Uterus (tissue), 4 donors: ENCODE measurements around the gene CMAS. TPM values are rescaled to one million over a fixed set of nuclear protein-coding genes. Genes with fewer than 3 reads are reported as not detected.
"Not testable (repeated sequence)": the region's sequence is repeated elsewhere in the genome, so short reads cannot be mapped to it uniquely, and the experiment has no call there.

Experiments used
- DNase-seq, 2 donors: peaks; one replicate each; pipeline ENCODE4 v3.0.0-alpha.2; 2019 to 2020
- H3K27ac ChIP-seq, 2 donors: fragments of 200-600 bp; sonication (generic); 1 replicate in 1 of 2; 2 replicates in 1 of 2; pipeline ENCODE4 v1.5.1; 2016 to 2018
- H3K27me3 ChIP-seq, 2 donors: fragments of 200-600 bp; sonication (generic); one replicate each; pipeline ENCODE4 v1.5.1; 2018 to 2019; ENCODE audit warnings: control low read depth in 1 of 2
- H3K36me3 ChIP-seq, 2 donors: fragments of 200-600 bp; sonication (generic); one replicate each; pipeline ENCODE4 v1.5.1; 2019; ENCODE audit warnings: control low read depth in 1 of 2
- H3K4me1 ChIP-seq, 2 donors: fragments of 200-600 bp; sonication (generic); one replicate each; pipeline ENCODE4 v1.5.1; 2018 to 2019; ENCODE audit warnings: control low read depth in 1 of 2
- H3K4me3 ChIP-seq, 2 donors: fragments of 200-600 bp; sonication (generic); 1 replicate in 1 of 2; 2 replicates in 1 of 2; pipeline ENCODE4 v1.5.1; 2018 to 2019; ENCODE audit warnings: mild to moderate bottlenecking in 1 of 2
- H3K9me3 ChIP-seq, 2 donors: fragments of 200-600 bp; sonication (generic); one replicate each; pipeline ENCODE4 v1.5.1; 2019; ENCODE audit warnings: control low read depth in 1 of 2
- POLR2A ChIP-seq, 2 donors: fragments of 450-650 bp; IDR thresholded peaks; one replicate each; pipeline ENCODE4 v1.6.1; 2016; ENCODE audit warnings: antibody characterized with exemption in 2 of 2, mild to moderate bottlenecking in 1 of 2, moderate library complexity in 1 of 2
- intact Hi-C: fragments of 100-400 bp; cut with DNase I; formaldehyde crosslinking; loops from one replicate; pipeline ENCODE4 v1.15.1; 2023; ENCODE audit warnings: low total_unique reads
- total RNA-seq, 4 donors: library from RNA; depleted of rRNA in 3 of 4; stranded (reverse); fragments of >200 nt in 3 of 4; gene quantifications; one replicate each; pipeline versions ENCODE4 v1.1.0 to v1.2.4, GENCODE V29; 2014 to 2023
- TF ChIP-seq, protein P1 (sequence below), 4 experiments: fragments of 200-600 bp in 2 of 4; fragments of 450-650 bp in 2 of 4; sonication (generic) in 2 of 4; IDR thresholded peaks; one replicate each; pipeline ENCODE4 v1.5.1; 2016 to 2019; ENCODE audit warnings: antibody characterized with exemption in 4 of 4, mild to moderate bottlenecking in 2 of 4, moderate library complexity in 1 of 4
- donor health status: DM: yes; HTN: yes; CAD: no.

The CMAS gene
- total RNA-seq = 10 to 100 TPM; 34.8 to 53.2 (median 39.9) TPM

DNA sequence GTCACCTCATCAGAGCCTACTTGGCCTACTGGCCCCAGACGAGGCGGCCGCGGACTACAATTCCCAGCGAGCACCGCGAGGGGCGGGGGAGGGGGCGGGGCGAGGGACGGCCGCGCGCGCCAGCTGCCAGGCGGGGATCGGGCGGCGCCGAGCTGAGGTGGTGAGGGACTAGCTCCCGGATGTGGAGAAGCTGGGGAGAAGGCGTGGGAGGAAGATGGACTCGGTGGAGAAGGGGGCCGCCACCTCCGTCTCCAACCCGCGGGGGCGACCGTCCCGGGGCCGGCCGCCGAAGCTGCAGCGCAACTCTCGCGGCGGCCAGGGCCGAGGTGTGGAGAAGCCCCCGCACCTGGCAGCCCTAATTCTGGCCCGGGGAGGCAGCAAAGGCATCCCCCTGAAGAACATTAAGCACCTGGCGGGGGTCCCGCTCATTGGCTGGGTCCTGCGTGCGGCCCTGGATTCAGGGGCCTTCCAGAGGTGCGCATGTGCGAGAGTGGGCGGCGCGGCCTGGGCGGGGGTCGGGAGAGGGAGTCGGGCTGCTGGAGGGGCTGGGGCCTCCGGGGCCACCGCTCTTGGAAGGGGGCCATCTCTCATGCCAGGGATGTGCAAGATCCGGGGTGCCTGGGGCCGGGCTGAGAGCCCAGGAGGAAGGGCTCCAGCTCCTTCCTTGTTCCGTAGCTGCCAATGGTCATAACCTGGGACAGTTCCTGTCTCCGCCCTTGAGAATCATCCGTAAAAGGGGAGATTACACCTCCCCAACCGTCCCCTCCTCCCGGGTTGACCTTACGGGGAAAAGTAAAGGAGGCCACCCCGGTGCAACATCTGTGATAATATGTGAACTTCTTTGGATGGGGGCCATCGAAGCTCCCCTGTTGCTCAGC lies at the start of gene CMAS:
CMAS (plus strand) TSS at position 129 of the 878 bp plus-strand sequence; CDS start at position 215, 86 bp downstream.
- no peaks in the 10 kb centered on the region for H3K27me3 ChIP-seq
- peak within 1 kb of the TSS; percentile 93 to 97 for H3K27ac ChIP-seq
- intact Hi-C loops = no loop called here
- DNase-seq = peak; percentile 71 to 79
- TF ChIP-seq POLR2A (IDR thresholded peaks at IDR 0.05) = peak; percentile 39 to 67
- TF ChIP-seq, protein P1, sequence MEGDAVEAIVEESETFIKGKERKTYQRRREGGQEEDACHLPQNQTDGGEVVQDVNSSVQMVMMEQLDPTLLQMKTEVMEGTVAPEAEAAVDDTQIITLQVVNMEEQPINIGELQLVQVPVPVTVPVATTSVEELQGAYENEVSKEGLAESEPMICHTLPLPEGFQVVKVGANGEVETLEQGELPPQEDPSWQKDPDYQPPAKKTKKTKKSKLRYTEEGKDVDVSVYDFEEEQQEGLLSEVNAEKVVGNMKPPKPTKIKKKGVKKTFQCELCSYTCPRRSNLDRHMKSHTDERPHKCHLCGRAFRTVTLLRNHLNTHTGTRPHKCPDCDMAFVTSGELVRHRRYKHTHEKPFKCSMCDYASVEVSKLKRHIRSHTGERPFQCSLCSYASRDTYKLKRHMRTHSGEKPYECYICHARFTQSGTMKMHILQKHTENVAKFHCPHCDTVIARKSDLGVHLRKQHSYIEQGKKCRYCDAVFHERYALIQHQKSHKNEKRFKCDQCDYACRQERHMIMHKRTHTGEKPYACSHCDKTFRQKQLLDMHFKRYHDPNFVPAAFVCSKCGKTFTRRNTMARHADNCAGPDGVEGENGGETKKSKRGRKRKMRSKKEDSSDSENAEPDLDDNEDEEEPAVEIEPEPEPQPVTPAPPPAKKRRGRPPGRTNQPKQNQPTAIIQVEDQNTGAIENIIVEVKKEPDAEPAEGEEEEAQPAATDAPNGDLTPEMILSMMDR (IDR thresholded peaks at IDR 0.05) = no peak
- H3K9me3 ChIP-seq = no peaks in the 10 kb centered on the region
- H3K36me3 ChIP-seq = no peaks in the 10 kb centered on the region
- no peaks in the 10 kb centered on the region for H3K4me1 ChIP-seq
- peak within 1 kb of the TSS; percentile 98 to 99 for H3K4me3 ChIP-seq

DNA sequence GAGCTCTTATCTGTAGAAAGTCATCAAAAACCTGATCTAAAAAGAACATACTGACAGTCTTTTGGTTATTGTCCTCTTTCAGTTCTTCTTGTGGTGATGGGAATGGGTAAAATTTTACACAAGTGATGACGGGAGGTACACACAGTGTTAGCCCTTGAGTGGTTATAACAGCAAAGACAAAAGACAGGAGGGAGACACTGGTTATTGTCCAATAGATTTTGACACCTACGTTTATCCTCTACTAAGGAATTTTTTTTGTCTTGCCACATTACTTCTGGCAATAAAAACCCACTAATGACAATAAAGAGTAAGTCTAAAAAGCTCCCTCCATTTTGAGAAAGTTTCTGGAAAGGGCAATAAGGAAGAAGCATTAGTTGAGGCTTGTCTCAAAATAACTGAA lies 47.7 kb upstream of the CMAS start:
- no peak for DNase-seq
- H3K4me1 ChIP-seq = no peaks in the 10 kb centered on the region
- no peaks in the 10 kb centered on the region for H3K9me3 ChIP-seq
- TF ChIP-seq POLR2A (IDR thresholded peaks at IDR 0.05) = no peak
- TF ChIP-seq, protein P1 (IDR thresholded peaks at IDR 0.05) = no peak
- H3K36me3 ChIP-seq = no peaks in the 10 kb centered on the region
- intact Hi-C loops = loop anchor here (10.0 kb wide), 1 partner anchor 303 kb away; no protein-coding TSS in a partner anchor
- no peak overlapping the region for H3K4me3 ChIP-seq
- H3K27me3 ChIP-seq = no peaks in the 10 kb centered on the region
- no peak overlapping the region for H3K27ac ChIP-seq

GRCh38 chr12:21998782-21999181 lies 47.2 kb upstream of the CMAS start:
- Histone ChIP-seq H3K36me3 (no peaks in the 10 kb centered on the region), H3K9me3 (no peaks in the 10 kb centered on the region), H3K27ac (no peak overlapping the region), H3K4me3 (no peak overlapping the region), H3K27me3 (no peaks in the 10 kb centered on the region), H3K4me1 (no peaks in the 10 kb centered on the region)
- DNase-seq = no peak
- intact Hi-C loops = loop anchor here (10.0 kb wide), 1 partner anchor 304 kb away; no protein-coding TSS in a partner anchor
- TF ChIP-seq POLR2A (IDR thresholded peaks at IDR 0.05) = no peak
- TF ChIP-seq, protein P1 (IDR thresholded peaks at IDR 0.05) = no peak

- Histone ChIP-seq H3K36me3 (no peaks in the 10 kb centered on the region), H3K4me3 (no peak overlapping the region), H3K27ac (no peak overlapping the region), H3K4me1 (no peaks in the 10 kb centered on the region), H3K27me3 (no peaks in the 10 kb centered on the region), H3K9me3 (no peaks in the 10 kb centered on the region)
- TF ChIP-seq, protein P1 (IDR thresholded peaks at IDR 0.05) = no peak
- no peak for TF ChIP-seq POLR2A (IDR thresholded peaks at IDR 0.05)
- DNase-seq = no peak
- intact Hi-C loops = no loop called here
These were observed 43.6 kb upstream of the CMAS start for GRCh38 chr12:22002430-22002829.

DNA sequence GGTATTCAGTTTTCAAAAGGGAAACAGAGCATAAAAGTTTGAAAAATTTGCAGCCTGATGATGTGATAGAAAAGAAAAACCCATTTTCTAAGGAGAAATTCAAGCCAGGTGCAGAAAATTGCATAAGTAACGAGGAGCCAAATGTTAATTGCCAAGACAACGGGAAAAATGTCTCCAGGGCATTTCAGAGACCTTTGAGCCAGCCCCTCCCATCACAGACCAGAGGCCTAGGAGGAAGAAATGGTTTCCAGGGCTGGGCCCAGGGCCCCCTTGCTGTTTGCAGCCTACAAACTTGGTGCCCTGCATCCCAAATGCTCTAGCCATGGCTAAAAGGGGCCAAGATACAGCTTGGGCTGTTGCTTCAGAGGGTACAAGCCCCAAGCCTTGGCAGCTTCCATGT lies 38.2 kb upstream of the CMAS start:
- H3K9me3 ChIP-seq, intact Hi-C loops, H3K4me1 ChIP-seq, H3K27ac ChIP-seq, H3K4me3 ChIP-seq, H3K36me3 ChIP-seq, DNase-seq, H3K27me3 ChIP-seq: not testable (repeated sequence)
